ENCODE measurements around the gene ARAP1.

The ARAP1 gene

DNA sequence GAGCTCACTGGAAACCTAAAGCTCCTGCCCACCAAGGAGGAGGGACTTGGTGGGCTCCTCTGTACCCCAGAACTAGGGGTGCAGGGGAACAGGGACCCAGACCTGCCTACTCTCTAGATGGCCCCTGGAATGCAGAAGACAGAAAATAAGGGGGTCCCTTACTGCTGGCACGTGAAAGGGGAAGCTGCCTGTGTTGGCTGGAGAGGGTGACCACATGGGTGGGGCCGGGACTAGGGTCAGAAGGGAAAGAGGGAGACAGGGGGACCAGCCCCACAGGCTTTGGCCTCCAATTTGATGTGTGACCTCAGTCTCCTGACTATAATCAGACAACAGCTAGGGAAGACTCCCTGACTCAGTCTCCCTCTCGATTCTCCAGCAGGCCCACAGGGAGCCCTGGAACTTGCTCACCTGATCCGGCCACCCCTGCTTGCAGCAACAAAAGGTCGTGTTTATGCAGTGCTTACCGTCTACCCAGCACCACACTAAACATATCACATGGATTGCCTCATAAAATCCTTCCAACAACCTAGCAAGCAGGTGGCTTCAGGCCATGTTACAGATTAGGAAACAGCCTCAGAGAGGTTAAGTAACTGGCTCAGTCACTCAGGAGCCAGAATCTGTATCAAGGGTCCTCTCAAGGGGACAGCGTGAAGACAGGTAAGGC, 10.2 kb downstream of the ARAP1 start:
- no peak for FAIRE-seq

DNA sequence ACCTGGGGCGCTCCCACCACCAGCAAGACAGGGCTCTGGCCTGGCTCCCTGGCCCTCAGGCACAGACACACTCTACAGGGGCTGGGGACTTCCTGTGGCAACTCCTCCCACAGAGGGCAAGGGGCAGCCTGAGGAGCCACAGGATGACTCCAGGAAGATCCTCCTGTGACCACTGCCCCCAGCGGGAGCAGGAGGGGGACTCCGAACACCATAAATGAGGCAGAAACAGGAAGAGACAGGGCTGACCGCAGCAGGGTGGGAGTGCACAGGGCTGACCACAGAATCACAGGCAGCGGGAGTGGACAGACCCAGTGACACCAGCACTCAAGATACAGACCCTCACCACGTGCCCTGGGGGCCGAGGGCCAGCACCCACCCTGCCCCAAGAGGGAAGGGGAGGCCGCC, 10.8 kb downstream of the ARAP1 start:
- FAIRE-seq: no peak

DNA sequence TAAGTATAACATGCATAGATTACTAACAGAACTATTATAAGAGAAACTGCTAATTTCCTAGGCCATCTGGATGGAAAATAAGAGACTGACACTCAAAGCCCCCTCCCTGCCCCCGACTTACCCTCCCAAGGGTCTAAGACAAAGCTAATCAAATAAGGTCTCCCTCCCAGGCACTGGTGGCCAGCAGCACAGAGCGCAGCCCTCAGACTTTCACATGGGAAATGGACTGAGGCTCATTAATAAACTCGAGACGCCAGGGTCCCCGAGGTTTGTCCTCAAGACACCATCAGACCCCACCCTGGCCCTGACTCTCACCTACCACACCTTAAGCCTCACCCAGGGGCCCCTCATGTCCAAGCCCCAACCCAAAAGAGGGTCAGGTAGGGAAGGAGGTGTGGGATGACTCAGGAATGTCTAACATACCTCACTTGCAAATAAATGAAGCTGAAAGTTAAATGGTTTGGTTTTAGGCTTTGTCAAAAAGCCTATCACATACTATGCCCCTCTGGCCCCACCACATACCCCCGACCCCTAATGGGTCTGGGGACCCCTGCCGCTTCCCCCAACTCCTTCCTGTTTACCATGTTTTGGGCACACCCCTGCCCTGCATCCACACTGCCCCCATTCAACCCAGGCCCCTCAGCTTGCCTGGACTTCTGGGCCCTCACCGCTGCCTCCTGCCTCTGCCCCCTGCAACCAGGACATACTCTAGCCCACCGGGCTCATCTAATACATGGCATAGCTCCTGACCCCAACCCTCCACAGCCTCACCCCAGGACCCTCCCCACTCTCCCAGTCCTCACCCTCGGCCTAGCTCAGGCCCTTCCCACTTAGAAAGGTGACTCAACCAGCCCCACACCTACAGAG, 11.4 kb downstream of the ARAP1 start:
- no peak for FAIRE-seq

DNA sequence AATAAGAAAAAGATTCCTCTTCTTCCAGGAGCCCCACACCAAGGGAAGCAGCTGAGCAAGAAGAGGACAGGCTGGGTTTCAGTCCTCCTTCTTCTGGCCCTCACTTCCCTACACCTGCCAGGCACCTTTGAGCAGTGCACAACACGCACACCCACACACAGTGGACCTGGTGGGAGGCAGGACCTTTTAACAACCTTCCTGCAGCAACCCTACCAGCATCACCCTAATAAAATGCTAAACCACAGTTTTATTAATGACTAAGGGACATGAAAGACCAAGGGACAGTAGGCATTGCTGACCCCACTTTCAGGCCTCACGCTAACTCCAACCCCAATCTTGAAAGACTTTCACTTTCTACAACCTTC, 12.2 kb downstream of the ARAP1 start:
- FAIRE-seq: no peak

DNA sequence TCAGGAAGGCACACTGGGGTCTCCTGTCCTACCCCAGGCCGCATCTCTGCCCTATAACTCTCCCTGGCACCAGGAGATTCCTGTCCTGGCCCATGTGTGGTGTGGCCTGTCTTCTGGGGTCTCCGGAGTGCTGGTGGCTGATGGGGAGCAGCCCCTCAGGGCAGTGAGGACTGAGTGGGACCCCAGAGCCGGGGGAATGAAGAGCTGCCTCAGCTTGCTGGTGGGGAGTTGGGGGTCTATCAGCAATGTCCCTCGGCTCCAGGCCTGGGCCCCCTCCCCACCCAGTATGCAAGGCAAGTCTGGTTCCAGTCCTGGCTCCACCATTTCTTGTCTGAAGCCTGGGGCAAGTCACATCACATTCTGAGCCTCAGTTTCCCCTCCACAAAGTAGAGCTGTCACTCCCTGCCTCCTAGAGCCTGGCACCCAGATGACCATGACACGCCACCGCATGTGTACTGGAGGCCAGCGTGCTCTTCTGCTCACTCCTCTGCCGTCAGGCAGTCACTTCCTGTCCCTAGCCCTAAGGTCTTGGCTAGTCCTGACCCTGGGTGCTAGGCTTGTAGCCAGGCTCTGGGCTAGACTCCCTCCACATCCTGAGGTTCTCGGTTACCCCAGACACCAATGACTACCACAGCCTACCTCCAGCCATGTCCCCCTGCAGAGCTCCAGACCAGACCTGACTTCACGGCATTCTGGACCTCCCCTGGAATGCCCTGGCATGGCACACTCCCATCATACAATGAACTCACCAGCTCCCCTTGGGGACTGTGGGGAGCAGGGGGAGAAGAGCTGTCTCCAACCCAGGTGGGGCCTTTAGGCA, 12.8 kb downstream of the ARAP1 start:
- FAIRE-seq: no peak

DNA sequence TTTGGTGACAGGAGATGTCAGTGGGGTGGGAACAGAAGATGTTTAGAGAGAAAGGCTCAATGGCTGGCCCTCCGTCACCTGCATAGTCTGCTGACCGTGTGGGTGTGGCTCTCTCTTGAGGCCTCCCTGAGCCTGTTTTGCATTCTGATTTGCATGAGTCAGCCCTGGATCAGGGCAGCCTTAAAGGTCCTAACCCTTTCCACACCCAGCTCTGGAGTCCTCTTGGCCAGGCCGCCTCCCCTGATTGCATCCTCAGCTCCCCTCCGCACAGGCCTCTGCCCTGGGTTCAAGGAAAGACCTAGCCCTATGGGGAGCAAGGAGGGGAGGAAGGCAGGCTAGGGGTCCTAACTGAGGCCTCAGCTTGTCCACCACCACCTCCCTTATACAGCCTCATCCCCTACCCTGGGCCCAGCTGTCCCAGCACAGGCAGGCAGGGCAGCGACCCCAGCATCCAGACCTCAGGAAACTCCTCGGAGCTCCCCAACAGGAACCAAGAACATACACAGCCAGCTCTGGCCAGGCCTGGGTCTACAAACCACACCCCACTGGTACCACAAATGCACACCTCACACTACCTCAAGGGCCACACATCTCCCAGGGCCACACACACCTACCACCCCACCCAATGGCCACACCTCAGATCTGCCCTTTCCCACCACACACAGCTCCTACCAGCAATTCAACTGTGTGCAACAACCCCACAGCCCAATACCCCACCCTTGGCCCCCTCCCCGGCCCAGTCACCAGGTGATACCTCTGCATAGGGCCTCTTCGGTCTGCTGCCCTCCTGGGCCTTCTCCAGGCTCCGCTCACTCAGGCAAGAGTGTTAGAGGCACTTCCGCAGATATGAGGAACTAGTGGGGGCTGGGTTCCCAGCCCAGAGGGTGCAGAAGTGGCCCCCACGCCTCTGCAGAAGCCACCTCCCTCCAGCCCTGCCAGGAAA, 13.7 kb downstream of the ARAP1 start:
- no peak for FAIRE-seq

DNA sequence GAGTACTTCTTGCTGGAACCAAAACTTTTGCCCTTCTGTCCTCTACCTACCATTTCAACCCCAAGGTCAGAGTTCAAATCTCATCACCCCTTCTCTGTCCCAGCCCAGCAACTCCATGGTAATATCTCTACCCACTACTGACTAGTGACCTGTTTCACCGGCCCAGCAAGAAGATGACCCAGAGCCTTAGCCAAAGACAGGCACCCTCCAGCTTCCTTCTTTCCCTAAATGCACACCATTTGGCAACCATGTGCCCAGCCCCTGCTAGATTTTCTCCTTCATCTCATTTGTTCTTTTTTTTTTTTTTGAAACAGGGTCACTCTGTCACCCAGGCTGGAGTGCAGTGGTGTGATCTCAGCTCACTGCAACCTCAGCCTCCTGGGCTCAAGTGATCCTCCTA, 14.9 kb downstream of the ARAP1 start:
- FAIRE-seq: no peak

DNA sequence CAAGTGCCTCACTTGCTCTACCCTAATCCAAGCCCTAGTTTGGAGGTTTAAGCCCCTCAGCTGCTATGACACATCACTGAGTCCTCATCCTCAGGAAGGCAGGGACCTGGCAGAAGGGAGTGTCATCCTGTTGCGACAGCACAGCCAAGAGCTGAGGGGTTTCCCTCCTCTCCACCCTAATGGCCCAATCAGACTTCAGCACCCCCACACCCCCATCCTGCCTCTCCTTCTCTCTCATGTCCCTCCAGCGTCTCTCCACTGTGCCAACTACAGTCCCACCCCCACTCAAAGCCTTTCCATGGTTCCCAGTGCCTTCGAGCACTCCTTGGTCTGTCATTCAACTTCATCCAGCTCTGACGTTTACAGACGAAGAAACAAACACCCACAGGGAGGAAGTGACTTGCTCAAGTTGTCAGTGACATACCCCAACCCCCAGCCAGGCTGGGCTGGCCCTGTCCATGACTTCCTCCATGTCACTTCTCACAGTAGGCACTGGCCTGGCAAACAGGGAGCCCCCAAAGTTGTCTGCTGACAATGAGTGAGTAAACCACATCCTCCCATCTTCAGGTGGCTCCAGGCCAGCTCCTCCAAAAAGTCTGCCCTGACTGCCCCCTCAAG, 15.6 kb downstream of the ARAP1 start:
- FAIRE-seq: no peak

DNA sequence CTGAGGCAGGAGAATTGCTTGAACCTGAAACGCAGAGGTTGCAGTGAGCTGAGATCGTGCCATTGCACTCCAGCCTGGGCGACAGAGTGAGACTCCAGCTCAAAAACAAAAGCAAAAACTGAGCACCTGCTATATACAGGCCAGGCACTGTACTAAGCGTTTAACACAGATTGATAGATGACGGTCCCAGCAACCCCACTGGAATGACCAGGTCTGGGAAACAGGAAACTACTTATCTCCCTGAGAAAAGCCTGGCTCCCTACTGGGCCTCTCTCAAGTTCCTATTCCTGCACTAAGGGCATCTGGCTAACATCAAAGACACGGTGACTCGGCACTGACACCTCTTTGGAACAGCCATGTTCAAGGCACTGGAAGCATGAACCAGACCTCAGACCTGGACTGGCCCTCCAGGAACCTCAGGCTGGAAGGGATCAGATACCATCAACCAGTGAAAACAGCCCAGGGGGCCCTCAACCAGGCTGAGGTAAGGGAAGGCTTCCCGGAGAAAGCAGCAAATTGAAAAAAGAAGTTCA, 16.6 kb downstream of the ARAP1 start:
- FAIRE-seq: no peak

DNA sequence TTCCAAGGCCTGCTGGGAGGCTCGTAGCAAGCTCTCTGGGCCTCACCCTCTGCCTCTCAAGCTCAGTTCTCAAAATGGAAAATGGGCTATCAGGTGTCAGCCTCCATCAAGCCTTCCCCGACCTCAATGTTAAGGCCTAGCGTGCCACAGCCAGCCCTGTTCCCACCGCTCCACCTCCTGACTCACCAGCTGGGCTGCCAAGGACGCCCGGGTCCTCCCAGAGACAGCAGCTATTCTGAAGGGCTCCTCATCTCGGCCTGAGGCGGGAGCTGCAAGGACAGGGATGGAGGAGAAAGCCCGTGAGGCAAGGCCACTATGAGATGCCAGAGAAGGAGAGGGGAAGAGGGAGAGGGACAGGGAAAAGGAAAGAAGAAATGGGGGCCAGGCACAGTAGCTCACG, 19.9 kb downstream of the ARAP1 start:
- no peak for FAIRE-seq

DNA sequence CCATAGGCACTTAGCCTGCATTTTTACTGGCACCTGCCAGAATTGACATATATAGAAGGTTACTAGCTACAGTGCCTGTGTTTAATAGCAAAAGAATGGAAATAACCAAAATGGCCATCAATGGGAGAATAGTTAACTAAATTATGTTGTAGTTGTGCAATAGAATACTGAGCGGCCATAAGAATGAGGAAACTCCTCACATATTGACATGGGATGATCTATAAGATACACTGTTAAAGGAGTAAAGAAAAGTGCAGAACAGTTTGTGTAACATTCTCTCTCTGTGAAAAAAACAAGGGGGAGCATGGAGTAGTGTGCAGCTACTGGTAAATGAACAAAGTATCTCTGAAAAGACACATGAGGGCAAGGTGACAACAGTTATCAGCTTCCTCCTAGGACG, 21.5 kb downstream of the ARAP1 start:
- no peak for FAIRE-seq

DNA sequence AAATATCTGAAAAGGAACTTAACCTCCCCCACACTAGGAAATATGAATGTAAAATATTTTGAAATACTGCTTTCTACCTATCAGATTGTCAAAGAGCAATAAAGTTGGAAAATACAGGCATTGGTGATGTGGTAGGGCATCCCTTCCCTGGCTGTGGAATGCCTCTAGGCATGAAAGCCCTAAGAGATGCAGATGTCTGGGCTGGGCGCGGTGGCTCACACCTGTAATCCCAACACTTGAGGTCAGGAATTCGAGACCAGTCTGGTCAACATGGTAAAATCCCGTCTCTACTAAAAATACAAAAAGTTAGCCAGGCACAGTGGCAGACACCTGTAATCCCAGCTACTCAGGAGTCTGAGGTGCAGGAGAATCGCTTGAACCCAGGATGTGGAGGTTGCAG, 22.0 kb downstream of the ARAP1 start:
- FAIRE-seq: no peak

DNA sequence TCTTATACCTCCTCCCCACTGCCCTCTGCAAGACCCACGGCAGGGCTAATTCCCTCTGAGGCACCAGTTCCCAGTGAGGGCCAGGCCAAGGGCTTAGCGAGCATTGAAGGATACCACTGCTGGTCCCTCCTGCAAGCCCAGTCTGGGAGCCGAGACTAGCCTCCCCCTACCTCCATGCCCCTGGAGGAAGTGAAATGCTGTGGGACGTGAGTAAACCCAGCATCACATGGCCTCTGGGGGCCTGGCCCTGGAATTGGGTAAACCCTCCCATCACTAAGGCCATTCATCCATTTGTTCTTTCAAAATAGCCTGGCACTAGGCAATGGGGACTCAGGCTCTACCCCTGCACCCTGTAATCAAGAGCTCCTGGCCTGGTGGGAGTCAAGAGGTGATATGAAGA, 24.7 kb downstream of the ARAP1 start:
- FAIRE-seq: no peak

DNA sequence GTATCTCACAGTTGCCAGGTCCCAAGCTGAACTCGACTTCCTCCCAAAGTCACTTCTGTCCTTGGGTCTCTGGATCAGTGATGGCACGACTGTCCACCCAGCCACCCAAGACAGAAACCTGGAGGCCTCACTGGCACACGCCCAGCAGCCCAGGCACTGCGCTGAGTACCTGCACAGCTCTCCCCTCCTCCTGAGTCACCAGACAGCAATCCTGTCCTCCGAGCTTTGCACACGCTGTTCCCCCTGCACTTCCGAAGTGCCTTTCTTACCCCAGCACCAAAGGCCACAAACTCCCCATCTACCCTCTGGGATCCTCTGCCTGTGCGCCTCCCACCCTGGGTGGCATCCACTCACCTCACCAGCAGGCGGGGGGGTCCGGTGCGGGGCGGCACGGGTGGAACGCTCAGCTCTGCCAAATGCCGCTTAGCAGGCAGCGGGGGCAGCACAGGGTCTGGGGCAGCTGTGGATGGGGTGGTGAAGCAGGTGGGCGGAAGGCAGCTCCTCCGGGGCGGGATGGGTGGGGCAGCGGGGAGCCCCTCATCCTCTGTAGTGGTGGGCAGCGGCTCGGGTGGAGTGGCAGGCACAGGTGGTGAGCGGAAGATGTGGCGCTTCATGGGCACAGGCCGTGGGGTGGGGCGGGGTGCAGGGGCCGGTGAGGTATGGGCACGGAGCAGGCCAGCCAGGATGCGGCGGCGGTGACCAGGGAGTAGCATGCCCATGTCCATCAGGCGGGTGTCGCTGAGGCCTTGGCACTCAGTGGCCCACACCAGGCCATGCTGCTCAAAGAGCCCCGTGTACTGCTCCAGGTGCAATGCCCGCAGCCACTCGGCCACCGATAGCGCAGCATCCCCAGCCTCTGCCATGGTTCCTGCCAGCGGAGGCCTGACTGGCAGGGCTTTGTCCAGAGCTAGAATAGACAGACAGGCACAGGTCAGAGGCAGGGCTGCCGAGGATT, 25.7 kb downstream of the ARAP1 start:
- FAIRE-seq: no peak

DNA sequence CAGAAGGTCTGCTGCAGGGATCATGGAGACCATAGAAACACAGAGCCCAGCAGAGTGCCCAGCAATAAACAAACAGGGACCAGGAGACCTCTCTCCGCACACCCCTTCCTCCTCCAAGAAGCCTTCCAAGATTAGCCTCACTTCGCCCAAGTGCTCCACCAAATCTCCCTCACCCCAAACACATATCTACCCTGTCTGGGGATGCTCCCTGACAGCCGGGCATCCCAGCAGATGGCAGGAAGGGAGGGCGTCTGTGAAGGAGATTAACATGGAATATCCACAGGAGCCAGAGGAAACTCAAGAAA, 26.5 kb downstream of the ARAP1 start:
- FAIRE-seq: no peak

DNA sequence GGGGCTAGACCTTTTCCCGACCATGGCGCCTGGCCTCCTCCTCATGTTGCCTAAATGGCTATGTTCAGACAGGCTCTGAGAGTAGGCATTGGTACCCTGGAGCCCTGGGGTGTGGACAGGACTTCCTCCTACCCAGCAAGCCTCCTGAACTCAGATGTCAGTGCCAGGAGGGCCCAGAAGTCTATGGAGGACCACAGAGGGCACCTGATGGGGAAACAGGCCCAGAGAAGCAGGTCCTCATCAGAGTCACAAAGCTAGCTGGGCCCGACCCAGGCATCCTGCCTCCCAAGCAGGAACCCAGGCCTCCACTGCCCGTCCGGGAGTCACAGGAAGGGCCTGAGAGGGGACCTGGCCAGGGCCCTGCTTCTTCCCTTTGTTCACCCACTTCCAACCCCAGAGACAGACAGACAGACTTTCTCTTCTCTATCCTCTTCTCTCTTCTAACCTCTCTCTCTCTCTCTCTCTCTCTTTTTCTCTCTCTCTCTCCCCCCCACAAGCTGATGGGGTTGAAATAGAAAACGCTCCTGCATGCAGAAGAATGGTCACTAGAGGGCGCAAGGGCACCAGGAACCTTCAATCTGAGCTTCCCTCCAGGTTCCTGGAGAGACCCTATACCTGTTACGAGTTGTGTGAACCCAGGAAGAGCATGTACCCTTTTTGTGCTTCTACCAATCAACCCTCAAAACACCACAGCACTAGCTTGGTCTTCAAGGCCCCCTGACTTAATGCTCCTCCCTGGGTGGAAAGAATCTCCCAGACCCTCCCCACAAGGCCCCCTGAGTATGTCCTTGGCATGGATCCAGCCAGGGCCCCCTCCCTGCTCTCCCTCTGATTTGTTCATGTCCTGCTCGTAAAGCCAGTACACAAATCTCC, 27.1 kb downstream of the ARAP1 start:
- no peak for FAIRE-seq

DNA sequence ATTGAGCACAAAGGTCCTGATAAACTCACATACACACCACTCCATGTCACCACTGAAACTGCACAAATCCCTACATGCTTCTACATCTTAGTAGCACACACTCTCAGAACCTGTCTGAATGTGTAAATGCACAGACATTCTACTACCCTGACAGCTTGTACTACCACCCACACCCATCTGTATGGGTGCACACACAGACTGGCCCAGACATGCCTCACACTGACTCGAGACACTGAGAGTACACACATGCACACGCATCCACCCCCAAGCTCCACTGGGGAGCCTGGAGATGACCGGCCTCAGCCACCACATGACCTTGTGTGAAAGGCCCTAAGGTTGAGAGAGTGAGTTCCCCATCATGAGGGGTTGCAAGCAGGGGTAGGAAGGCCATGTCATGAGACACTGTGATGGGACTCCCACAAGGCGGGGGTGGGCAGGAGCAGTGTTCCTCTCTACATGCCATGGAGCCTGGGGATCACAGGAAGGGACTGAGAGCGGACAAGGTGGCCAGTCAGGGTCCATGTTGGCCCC, 28.1 kb downstream of the ARAP1 start:
- FAIRE-seq: no peak

DNA sequence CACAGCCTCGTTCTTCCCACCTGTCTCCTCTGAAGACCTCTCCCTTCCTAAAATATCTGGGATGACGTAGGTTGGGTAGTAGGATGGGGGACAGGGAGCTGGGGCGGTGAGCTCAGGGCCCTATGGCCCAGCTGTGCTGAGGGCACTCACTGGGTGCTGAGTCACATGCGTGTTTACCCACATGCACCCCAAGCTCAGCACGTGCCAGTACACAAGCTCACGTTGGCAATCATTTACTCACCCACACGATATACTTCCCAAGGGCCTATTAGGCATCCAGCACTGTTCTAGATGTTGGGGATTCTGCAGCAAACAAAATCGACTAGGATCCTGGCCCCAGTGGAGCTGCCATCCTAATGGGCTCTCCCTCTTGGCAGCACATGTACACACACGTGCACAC, 28.7 kb downstream of the ARAP1 start:
- FAIRE-seq: no peak

DNA sequence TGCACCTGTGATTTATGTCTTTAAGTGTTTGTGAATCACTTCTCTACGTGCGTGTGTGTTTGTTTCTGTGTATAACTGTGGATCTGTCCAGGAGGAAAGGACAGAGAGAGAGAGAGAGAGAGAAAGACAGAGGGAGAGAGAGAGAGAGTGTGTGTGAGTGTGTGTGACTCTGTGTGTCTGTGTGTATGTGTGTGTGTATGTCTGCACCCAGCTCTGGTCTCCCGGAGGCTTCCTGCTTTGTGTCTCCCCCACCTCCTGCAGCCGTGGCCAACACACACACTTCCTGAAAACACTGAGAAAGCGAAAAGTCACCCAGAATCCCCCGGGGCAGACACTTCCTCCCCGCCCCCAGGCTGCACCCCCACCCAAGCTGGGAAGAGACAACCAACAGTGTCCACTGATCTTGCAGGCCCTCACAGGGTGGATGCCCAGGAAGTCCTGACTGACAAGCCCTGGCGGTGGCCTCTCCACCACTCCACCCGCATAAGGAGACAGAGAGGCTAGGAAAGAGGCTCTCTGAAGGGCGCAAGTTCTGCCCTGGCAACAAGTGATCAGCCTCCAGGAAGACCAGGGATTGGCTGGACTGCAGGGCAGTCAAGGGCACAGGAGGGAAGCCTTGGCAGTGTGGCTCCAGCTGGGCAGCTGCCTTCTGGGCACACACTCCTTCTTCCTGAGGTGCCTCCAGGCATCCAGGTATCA, 30.0 kb downstream of the ARAP1 start:
- no peak for FAIRE-seq

Measured in A204.1 (cell line).